GM12878 (cell line): ENCODE data around the gene CHST14. TPM values are rescaled to one million over a fixed set of nuclear protein-coding genes. Genes with fewer than 3 reads are reported as not detected.

Experiments
- ATAC-seq: fragments of 200-7000 bp; cut with Tn5 transposase; 3 replicates; pipeline ENCODE4 v1.9.1; 2020; ENCODE audit warnings: mild to moderate bottlenecking, moderate library complexity
- BruUV-seq: library from RNA; stranded (reverse); fragments of 400-500 nt; replicated peaks from 2 replicates; lab custom pipeline; 2021; lab: Mats Ljungman, UMichigan
- CTCF ChIA-PET: fragments of 300-600 bp; sonication (Branson Sonifier 250); formaldehyde crosslinking; extraction: SDS; loops from one replicate; lab custom pipeline; 2021; ENCODE audit warnings: inconsistent platforms; lab: Yijun Ruan, JAX
- POLR2A ChIA-PET: fragments of 350-600 bp; formaldehyde crosslinking; extraction: SDS; loops from one replicate; lab custom pipeline; 2021; ENCODE audit warnings: inconsistent platforms; lab: Charles Lee
- RAD21 ChIA-PET: fragments of 300-600 bp; sonication (Branson Sonifier 250); formaldehyde crosslinking; loops from one replicate; lab custom pipeline; 2023; ENCODE audit warnings: antibody characterized with exemption; ENCODE audit not compliant: unreplicated experiment; lab: Charles Lee
- SMC1A ChIA-PET: fragments of 300-600 bp; sonication (Branson Sonifier 250); formaldehyde crosslinking; loops from one replicate; lab custom pipeline; 2023; ENCODE audit not compliant: unreplicated experiment, uncharacterized antibody; lab: Charles Lee
- DNase-seq: peaks from one replicate; pipeline ENCODE4 v3.0.0-alpha.2; 2011; ENCODE audit warnings: low read depth, low spot score
- FAIRE-seq: peaks from 3 replicates; lab custom pipeline; 2011; peaks lifted over from hg19 to GRCh38; lab: Jason Lieb, UNC
- H2AFZ ChIP-seq: 2 replicates; pipeline ENCODE4 v1.6.0; 2011; ENCODE audit warnings: low read depth, low read length, control low read depth; ENCODE audit not compliant: control insufficient read depth
- H3K27ac ChIP-seq: 2 replicates; pipeline ENCODE4 v1.5.1; 2011; ENCODE audit warnings: control low read depth; ENCODE audit not compliant: control insufficient read depth, insufficient read depth
- H3K27me3 ChIP-seq, 2 experiments: replicated peaks in 1 of 2; 2 replicates each; pipeline versions ENCODE4 v1.6.0 to v1.6.1; 2011; ENCODE audit warnings: low read length in 1 of 2; ENCODE audit not compliant: control insufficient read depth in 2 of 2, insufficient read depth in 2 of 2
- H3K36me3 ChIP-seq, 2 experiments: 2 replicates each; pipeline ENCODE4 v1.5.1; 2011; ENCODE audit warnings: low read length in 1 of 2; ENCODE audit not compliant: control insufficient read depth in 2 of 2, insufficient read depth in 2 of 2
- H3K4me1 ChIP-seq: 2 replicates; pipeline ENCODE4 v1.6.1; 2011; ENCODE audit warnings: mild to moderate bottlenecking, low read length, moderate library complexity, mixed read lengths; ENCODE audit not compliant: control insufficient read depth, insufficient read depth
- H3K4me2 ChIP-seq: 2 replicates; pipeline ENCODE4 v1.6.0; 2011; ENCODE audit warnings: control low read depth; ENCODE audit not compliant: control insufficient read depth, insufficient read depth
- H3K4me3 ChIP-seq: fragments of 200-600 bp; sonication (generic); 2 replicates; pipeline ENCODE4 v1.5.1; 2016
- H3K79me2 ChIP-seq: 2 replicates; pipeline ENCODE4 v1.6.0; 2011; ENCODE audit warnings: low read length; ENCODE audit not compliant: control insufficient read depth, insufficient read depth
- H3K9ac ChIP-seq: 2 replicates; pipeline ENCODE4 v1.8.0; 2011; ENCODE audit warnings: low read length, control low read depth, mixed read lengths; ENCODE audit not compliant: control insufficient read depth, insufficient read depth
- H3K9me3 ChIP-seq: replicated peaks from 3 replicates; pipeline ENCODE4 v1.5.1; 2011; ENCODE audit warnings: mild to moderate bottlenecking, low read length; ENCODE audit not compliant: control insufficient read depth, insufficient read depth
- H4K20me1 ChIP-seq: 2 replicates; pipeline ENCODE4 v1.6.0; 2011; ENCODE audit not compliant: control insufficient read depth, insufficient read depth
- BCL11A ChIP-seq: IDR thresholded peaks from 2 replicates; pipeline ENCODE4 v1.6.1; 2011; ENCODE audit warnings: low read depth, low read length
- CBX3 ChIP-seq: fragments of 200-600 bp; sonication (generic); IDR thresholded peaks from 2 replicates; pipeline ENCODE4 v1.6.1; 2016; ENCODE audit warnings: low read depth, borderline replicate concordance
- EGR1 ChIP-seq, 2 experiments: IDR thresholded peaks; 1 replicate in 1 of 2; 2 replicates in 1 of 2; pipeline ENCODE4 v1.6.1; 2011 to 2012; ENCODE audit warnings: low read depth in 2 of 2, low read length in 2 of 2, borderline replicate concordance in 1 of 2, mild to moderate bottlenecking in 1 of 2, moderate library complexity in 1 of 2
- IKZF1 ChIP-seq: fragments of 450-650 bp; conservative IDR thresholded peaks from 2 replicates; pipeline ENCODE4 v1.6.1; 2017; ENCODE audit warnings: antibody characterized with exemption, mild to moderate bottlenecking
- MEF2B ChIP-seq: fragments of 450-650 bp; IDR thresholded peaks from 2 replicates; pipeline ENCODE4 v1.6.1; 2018; ENCODE audit warnings: mild to moderate bottlenecking, moderate library complexity; ENCODE audit not compliant: partially characterized antibody, poor library complexity, severe bottlenecking
- MTA2 ChIP-seq: fragments of 450-650 bp; IDR thresholded peaks from 2 replicates; pipeline ENCODE4 v1.6.1; 2016; ENCODE audit warnings: low read depth, mild to moderate bottlenecking, moderate library complexity
- NFXL1 ChIP-seq: fragments of 450-650 bp; IDR thresholded peaks from 2 replicates; pipeline ENCODE4 v1.6.1; 2017; ENCODE audit warnings: antibody characterized with exemption, mild to moderate bottlenecking, borderline replicate concordance
- PAX5 ChIP-seq: IDR thresholded peaks from 2 replicates; pipeline ENCODE4 v1.6.1; 2011; ENCODE audit warnings: low read depth, low read length, borderline replicate concordance
- RAD21 ChIP-seq: IDR thresholded peaks from 2 replicates; pipeline ENCODE4 v1.6.1; 2011; ENCODE audit warnings: mild to moderate bottlenecking, low read depth, low read length, moderate library complexity; ENCODE audit not compliant: insufficient read depth
- SPI1 ChIP-seq: IDR thresholded peaks from 2 replicates; pipeline ENCODE4 v1.6.1; 2011; ENCODE audit warnings: low read depth, mild to moderate bottlenecking, low read length, moderate library complexity, borderline replicate concordance; ENCODE audit not compliant: insufficient read depth
- TBL1XR1 ChIP-seq: IDR thresholded peaks from 2 replicates; pipeline ENCODE4 v1.6.1; 2012; ENCODE audit warnings: low read depth, low read length, improper control_type of control experiment
- ZNF217 ChIP-seq: fragments of 450-650 bp; IDR thresholded peaks from 2 replicates; pipeline ENCODE4 v1.6.1; 2017; ENCODE audit warnings: antibody characterized with exemption, mild to moderate bottlenecking
- WGBS: methylation state at CpG from one replicate; pipeline ENCODE4 v1.1.6; 2016; ENCODE audit warnings: low lambda C conversion rate; ENCODE audit not compliant: insufficient replicate concordance, insufficient coverage; ENCODE audit errors: missing lambda C conversion rate; 5-methylcytosine and 5-hydroxymethylcytosine counted together
- in situ Hi-C: fragments of 300-500 bp; cut with MboI; formaldehyde crosslinking; loops from 9 replicates; pipeline ENCODE4 v1.14.3; 2018; ENCODE audit warnings: mixed read lengths
- intact Hi-C: fragments of 100-400 bp; cut with micrococcal nuclease; formaldehyde crosslinking; loops from one replicate; pipeline ENCODE4 v1.14.2; 2022; ENCODE audit not compliant: unreplicated experiment
- polyA plus RNA-seq, 11 experiments: library from polyadenylated mRNA; depleted of rRNA in 4 of 11; unstranded in 6 of 11; stranded (reverse) in 5 of 11; fragments of >200 nt; fragmentation: Nextera tagmentation in 4 of 11; fragmentation: Illumina TruSeq in 1 of 11; extraction: Ambion mirVana in 4 of 11; extraction: Trizol in 1 of 11; gene quantifications; 1 replicate in 1 of 11; 2 replicates in 10 of 11; pipeline versions ENCODE4 v1.2.1 to v1.2.3, GENCODE V29; 2011 to 2016; ENCODE audit warnings: inconsistent platforms in 2 of 11, missing spikeins in 2 of 11, low read depth in 1 of 11
- total RNA-seq, 4 experiments: library from RNA; depleted of rRNA in 3 of 4; stranded (reverse); fragments of >200 nt in 3 of 4; fragmentation: Illumina TruSeq in 1 of 4; extraction: Trizol in 1 of 4; gene quantifications; 2 replicates each; pipeline versions ENCODE4 v1.2.1 to v1.2.3, GENCODE V29; 2013 to 2021
- TF ChIP-seq, protein P1 (sequence below): fragments of 450-650 bp; IDR thresholded peaks from 2 replicates; pipeline ENCODE4 v1.6.1; 2017; ENCODE audit warnings: low read depth, mild to moderate bottlenecking, moderate library complexity
- TF ChIP-seq, protein P2 (sequence below): fragments of 450-650 bp; IDR thresholded peaks from 2 replicates; pipeline ENCODE4 v1.6.1; 2017; ENCODE audit warnings: mild to moderate bottlenecking, moderate library complexity

The CHST14 gene
- total and polyA plus RNA-seq, 10 of the 15 experiments (the other 5 are each of a cell fraction or from before 2014, with no cell fraction given) = 1.3 to 12.8 (median 6.2) TPM

DNA sequence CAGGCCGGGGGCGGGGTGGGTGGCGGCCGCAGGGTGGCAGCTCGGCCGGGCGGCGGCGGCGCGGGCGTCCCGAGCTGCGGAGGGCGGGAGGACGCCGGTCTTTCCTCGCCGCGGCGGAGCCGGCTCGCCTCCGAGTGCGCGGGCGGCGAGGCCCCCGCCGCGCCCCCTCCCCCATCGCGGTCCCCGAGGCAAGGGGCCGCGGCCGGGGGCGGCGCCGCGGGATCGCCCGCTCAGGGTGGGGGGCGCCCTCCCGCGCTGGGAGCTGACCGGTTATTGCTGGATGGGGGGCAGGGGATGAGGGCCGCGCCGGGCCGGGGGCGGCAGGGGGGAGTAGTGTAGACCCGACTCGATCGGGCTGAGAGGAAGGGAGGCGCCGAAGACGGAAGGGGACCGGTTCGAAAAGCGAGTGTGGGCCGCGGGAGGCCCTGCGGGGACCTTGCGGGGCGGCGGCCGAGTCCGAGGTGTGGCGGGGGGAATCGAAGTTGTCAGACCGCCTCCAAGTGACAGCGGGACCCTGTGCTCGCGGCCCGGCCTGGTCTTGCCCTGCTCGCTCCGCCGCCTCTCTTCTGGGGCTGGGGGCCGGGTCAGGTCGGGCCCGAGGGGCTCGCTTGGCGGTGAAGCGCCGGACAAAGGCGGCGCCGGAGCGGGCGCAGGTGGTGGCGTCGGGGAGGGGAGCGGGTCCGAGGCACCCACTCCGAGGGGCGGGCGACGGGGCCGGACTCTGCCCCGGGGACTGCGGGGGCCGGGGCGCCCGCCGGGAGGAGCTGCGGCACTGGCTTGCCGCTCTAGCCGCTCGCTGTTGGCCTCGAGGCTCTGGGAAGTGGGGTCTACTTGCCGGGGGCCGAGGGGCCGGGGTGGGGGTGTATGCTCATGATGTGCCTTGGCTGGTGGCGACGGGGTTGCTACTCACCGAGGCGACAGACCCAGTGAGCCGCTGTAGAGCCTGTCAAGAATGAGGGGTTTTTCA, 28.9 kb upstream of the CHST14 start (continued):
- TF ChIP-seq, protein P1, sequence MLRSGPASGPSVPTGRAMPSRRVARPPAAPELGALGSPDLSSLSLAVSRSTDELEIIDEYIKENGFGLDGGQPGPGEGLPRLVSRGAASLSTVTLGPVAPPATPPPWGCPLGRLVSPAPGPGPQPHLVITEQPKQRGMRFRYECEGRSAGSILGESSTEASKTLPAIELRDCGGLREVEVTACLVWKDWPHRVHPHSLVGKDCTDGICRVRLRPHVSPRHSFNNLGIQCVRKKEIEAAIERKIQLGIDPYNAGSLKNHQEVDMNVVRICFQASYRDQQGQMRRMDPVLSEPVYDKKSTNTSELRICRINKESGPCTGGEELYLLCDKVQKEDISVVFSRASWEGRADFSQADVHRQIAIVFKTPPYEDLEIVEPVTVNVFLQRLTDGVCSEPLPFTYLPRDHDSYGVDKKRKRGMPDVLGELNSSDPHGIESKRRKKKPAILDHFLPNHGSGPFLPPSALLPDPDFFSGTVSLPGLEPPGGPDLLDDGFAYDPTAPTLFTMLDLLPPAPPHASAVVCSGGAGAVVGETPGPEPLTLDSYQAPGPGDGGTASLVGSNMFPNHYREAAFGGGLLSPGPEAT = no peak
- peak; percentile 27; the same call in 1 of the 2 replicates for TF ChIP-seq RAD21
- peak in 1 of 2 experiments; percentile 58; a peak in 2 of 3 replicates for TF ChIP-seq EGR1 (IDR thresholded peaks at IDR 0.05; ENCODE audit: borderline replicate concordance in 1 of 2, low read depth in 2 of 2, low read length in 2 of 2)
- TF ChIP-seq, all 136 proteins: peak for 9

DNA sequence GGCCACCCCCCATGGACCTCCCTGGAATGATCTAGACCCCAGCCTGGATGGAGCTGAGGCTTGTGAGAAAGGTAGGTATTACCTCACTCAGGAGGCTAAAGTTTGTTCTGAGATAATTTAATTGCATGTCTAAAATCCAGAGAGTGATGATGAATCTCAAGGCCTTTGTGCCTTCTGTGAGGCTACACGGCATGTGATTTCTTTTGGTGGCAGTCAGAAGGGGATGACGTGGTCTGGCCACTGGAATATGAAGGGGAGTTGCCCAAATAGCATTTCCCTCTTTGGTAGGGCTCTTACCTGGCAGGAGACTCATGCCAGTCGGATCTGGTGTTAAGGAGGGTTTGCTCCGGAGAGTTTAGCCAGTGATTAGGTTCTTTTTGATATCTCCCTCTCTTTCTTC, 27.5 kb upstream of the CHST14 start:
- peaks cover 3 to 4% of the 10 kb centered on the region in 2 experiments; a peak in 3 of 4 replicates for H3K27me3 ChIP-seq
- CTCF ChIA-PET = interaction anchor here (0.8 to 1.6 kb wide), 7 partner anchors 8 to 133 kb away, joined by 3 to 12 read pairs (median 3); no protein-coding TSS in a partner anchor
- H3K27ac ChIP-seq = no peak overlapping the region
- FAIRE-seq = no peak
- H3K4me3 ChIP-seq = no peak overlapping the region
- SMC1A ChIA-PET = interaction anchor here (0.9 to 1.7 kb wide), 7 partner anchors 8 to 64 kb away, joined by 3 to 5 read pairs (median 4); no protein-coding TSS in a partner anchor
- in situ Hi-C loops (no loop called here), intact Hi-C loops (loop anchor here (10.0 kb wide), 1 partner anchor 152 kb away; the partner anchor contains the start of gene KNL1)
- H3K36me3 ChIP-seq = 0 out of 4 replicates have a peak, but pooled peaks cover 0 to 4% of the 10 kb centered on the region in 2 experiments
- H2AFZ ChIP-seq = no peak overlapping the region
- H3K4me2 ChIP-seq = peak overlapping the region; percentile 89
- RAD21 ChIA-PET = interaction anchor here (1.4 to 1.7 kb wide), 2 partner anchors 8 to 14 kb away, joined by 3 to 9 read pairs; no protein-coding TSS in a partner anchor
- WGBS = 96% methylated on average over 4 of the region's 4 CpGs
- H3K9me3 ChIP-seq = no peaks in the 10 kb centered on the region
- no peak for DNase-seq
- no TSS peak for BruUV-seq
- no peak for ATAC-seq
- peaks cover 11% of the 10 kb centered on the region for H3K4me1 ChIP-seq
- H4K20me1 ChIP-seq = peaks cover 23% of the 10 kb centered on the region
- peaks cover 32% of the 10 kb centered on the region for H3K79me2 ChIP-seq
- POLR2A ChIA-PET = interaction anchor here (0.6 to 4.1 kb wide), 8 partner anchors 9 to 555 kb away, joined by 3 to 26 read pairs (median 4); partner anchors contain the start of genes CHST14 and RAD51
- no peak overlapping the region; the same call in 1 of the 2 replicates for H3K9ac ChIP-seq
- no peak for TF ChIP-seq TBL1XR1
- TF ChIP-seq PAX5 = no peak
- no peak for TF ChIP-seq MTA2
- TF ChIP-seq IKZF1 = no peak
- TF ChIP-seq SPI1 = no peak
- no peak for TF ChIP-seq NFXL1
- no peak for TF ChIP-seq BCL11A
- TF ChIP-seq CBX3 = no peak
- TF ChIP-seq ZNF217 = no peak
- TF ChIP-seq MEF2B = no peak
- TF ChIP-seq, protein P2, sequence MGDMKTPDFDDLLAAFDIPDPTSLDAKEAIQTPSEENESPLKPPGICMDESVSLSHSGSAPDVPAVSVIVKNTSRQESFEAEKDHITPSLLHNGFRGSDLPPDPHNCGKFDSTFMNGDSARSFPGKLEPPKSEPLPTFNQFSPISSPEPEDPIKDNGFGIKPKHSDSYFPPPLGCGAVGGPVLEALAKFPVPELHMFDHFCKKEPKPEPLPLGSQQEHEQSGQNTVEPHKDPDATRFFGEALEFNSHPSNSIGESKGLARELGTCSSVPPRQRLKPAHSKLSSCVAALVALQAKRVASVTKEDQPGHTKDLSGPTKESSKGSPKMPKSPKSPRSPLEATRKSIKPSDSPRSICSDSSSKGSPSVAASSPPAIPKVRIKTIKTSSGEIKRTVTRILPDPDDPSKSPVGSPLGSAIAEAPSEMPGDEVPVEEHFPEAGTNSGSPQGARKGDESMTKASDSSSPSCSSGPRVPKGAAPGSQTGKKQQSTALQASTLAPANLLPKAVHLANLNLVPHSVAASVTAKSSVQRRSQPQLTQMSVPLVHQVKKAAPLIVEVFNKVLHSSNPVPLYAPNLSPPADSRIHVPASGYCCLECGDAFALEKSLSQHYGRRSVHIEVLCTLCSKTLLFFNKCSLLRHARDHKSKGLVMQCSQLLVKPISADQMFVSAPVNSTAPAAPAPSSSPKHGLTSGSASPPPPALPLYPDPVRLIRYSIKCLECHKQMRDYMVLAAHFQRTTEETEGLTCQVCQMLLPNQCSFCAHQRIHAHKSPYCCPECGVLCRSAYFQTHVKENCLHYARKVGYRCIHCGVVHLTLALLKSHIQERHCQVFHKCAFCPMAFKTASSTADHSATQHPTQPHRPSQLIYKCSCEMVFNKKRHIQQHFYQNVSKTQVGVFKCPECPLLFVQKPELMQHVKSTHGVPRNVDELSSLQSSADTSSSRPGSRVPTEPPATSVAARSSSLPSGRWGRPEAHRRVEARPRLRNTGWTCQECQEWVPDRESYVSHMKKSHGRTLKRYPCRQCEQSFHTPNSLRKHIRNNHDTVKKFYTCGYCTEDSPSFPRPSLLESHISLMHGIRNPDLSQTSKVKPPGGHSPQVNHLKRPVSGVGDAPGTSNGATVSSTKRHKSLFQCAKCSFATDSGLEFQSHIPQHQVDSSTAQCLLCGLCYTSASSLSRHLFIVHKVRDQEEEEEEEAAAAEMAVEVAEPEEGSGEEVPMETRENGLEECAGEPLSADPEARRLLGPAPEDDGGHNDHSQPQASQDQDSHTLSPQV = no peak
